ENCODE measurements around the gene MMUT. TPM values are rescaled to one million over a fixed set of nuclear protein-coding genes. Genes with fewer than 3 reads are reported as not detected.

The MMUT gene
- total RNA-seq, 2 donors from 2014 or later = 15.3 to 16.2 TPM

GRCh38 chr6:49416195-49416594 is 46.9 kb downstream of the MMUT start:
- TF ChIP-seq, protein P1, sequence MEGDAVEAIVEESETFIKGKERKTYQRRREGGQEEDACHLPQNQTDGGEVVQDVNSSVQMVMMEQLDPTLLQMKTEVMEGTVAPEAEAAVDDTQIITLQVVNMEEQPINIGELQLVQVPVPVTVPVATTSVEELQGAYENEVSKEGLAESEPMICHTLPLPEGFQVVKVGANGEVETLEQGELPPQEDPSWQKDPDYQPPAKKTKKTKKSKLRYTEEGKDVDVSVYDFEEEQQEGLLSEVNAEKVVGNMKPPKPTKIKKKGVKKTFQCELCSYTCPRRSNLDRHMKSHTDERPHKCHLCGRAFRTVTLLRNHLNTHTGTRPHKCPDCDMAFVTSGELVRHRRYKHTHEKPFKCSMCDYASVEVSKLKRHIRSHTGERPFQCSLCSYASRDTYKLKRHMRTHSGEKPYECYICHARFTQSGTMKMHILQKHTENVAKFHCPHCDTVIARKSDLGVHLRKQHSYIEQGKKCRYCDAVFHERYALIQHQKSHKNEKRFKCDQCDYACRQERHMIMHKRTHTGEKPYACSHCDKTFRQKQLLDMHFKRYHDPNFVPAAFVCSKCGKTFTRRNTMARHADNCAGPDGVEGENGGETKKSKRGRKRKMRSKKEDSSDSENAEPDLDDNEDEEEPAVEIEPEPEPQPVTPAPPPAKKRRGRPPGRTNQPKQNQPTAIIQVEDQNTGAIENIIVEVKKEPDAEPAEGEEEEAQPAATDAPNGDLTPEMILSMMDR (conservative IDR thresholded peaks at IDR 0.05) = no peak
- H3K4me3 ChIP-seq (ENCODE audit: low read length) = no peak overlapping the region
- no peak overlapping the region for H3K9ac ChIP-seq (ENCODE audit: extremely low read depth, low read length, poor library complexity, severe bottlenecking)
- Mint-ChIP-seq H3K9me3 (no peaks in the 10 kb centered on the region), H3K36me3 (ENCODE audit: low read depth) (no peaks in the 10 kb centered on the region), H3K27ac (no peak overlapping the region), H3K4me1 (no peaks in the 10 kb centered on the region), H3K4me3 (no peak overlapping the region), H3K27me3 (ENCODE audit: insufficient read depth) (no peaks in the 10 kb centered on the region)
- H3K4me1 ChIP-seq (ENCODE audit: control insufficient read depth, insufficient read depth, low read length) = no peaks in the 10 kb centered on the region
- H3K36me3 ChIP-seq (ENCODE audit: control insufficient read depth, insufficient read depth, low read length) = no peaks in the 10 kb centered on the region
- no peaks in the 10 kb centered on the region for H3K27me3 ChIP-seq (ENCODE audit: control insufficient read depth, insufficient read depth, low read length, poor library complexity, severe bottlenecking)
- DNase-seq = no peak
- H3K9me3 ChIP-seq (ENCODE audit: control insufficient read depth, low read length) = peaks cover 4% of the 10 kb centered on the region
- no peak overlapping the region for H3K27ac ChIP-seq (ENCODE audit: low read depth, low read length)
- 92 to 93% methylated on average over 4 of the region's 4 CpGs for WGBS, 2 experiments (ENCODE audit: insufficient coverage in 1 of 2, insufficient read length in 1 of 2)

DNA sequence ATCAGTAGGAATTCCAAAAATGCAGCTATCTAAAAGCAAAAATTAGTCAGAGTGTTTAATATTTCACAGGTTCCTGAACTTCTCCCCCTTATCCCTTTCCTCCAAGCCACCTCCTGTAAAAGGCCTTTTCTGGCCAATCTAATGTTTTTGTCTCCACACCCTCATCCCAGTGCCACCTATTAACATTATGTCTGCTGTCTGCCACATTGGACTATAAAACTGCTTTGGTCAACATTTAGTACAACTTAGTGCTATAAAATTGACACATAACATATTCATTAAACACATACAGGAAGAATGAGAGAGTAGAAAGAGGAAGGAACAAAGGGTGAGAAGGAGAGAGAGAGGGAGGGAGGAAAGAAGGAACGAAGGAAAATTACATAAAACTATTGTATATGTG is 47.7 kb downstream of the MMUT start:
- no peak overlapping the region for H3K4me3 Mint-ChIP-seq
- Histone ChIP-seq H3K27me3 (ENCODE audit: control insufficient read depth, insufficient read depth, low read length, poor library complexity, severe bottlenecking) (no peaks in the 10 kb centered on the region), H3K9ac (ENCODE audit: extremely low read depth, low read length, poor library complexity, severe bottlenecking) (no peak overlapping the region), H3K36me3 (ENCODE audit: control insufficient read depth, insufficient read depth, low read length) (no peaks in the 10 kb centered on the region), H3K4me3 (ENCODE audit: low read length) (no peak overlapping the region), H3K4me1 (ENCODE audit: control insufficient read depth, insufficient read depth, low read length) (no peaks in the 10 kb centered on the region), H3K9me3 (ENCODE audit: control insufficient read depth, low read length) (peaks cover 4% of the 10 kb centered on the region), H3K27ac (ENCODE audit: low read depth, low read length) (no peak overlapping the region)
- DNase-seq = no peak
- H3K36me3 Mint-ChIP-seq (ENCODE audit: low read depth) = no peaks in the 10 kb centered on the region
- no peaks in the 10 kb centered on the region for H3K4me1 Mint-ChIP-seq
- no peak overlapping the region for H3K27ac Mint-ChIP-seq
- TF ChIP-seq, protein P1 (conservative IDR thresholded peaks at IDR 0.05) = no peak
- no peaks in the 10 kb centered on the region for H3K27me3 Mint-ChIP-seq (ENCODE audit: insufficient read depth)
- H3K9me3 Mint-ChIP-seq = no peaks in the 10 kb centered on the region
- WGBS, 2 experiments (ENCODE audit: insufficient coverage in 1 of 2, insufficient read length in 1 of 2) = 100% methylated on average over 1 of the region's 1 CpG; no CpG with 5 or more reads in 1 of the 2 experiments

- H3K4me1 Mint-ChIP-seq = no peaks in the 10 kb centered on the region
- no peak for DNase-seq
- TF ChIP-seq, protein P1 (conservative IDR thresholded peaks at IDR 0.05) = no peak
- Histone ChIP-seq H3K4me3 (ENCODE audit: low read length) (no peak overlapping the region), H3K27me3 (ENCODE audit: control insufficient read depth, insufficient read depth, low read length, poor library complexity, severe bottlenecking) (no peaks in the 10 kb centered on the region), H3K27ac (ENCODE audit: low read depth, low read length) (no peak overlapping the region), H3K9me3 (ENCODE audit: control insufficient read depth, low read length) (peaks cover 4% of the 10 kb centered on the region), H3K4me1 (ENCODE audit: control insufficient read depth, insufficient read depth, low read length) (no peaks in the 10 kb centered on the region), H3K9ac (ENCODE audit: extremely low read depth, low read length, poor library complexity, severe bottlenecking) (no peak overlapping the region), H3K36me3 (ENCODE audit: control insufficient read depth, insufficient read depth, low read length) (no peaks in the 10 kb centered on the region)
- no peaks in the 10 kb centered on the region for H3K36me3 Mint-ChIP-seq (ENCODE audit: low read depth)
- H3K27me3 Mint-ChIP-seq (ENCODE audit: insufficient read depth) = no peaks in the 10 kb centered on the region
- 91 to 100% methylated on average over 2 to 3 of the region's 3 CpGs for WGBS, 2 experiments (ENCODE audit: insufficient coverage in 1 of 2, insufficient read length in 1 of 2)
- no peak overlapping the region for H3K4me3 Mint-ChIP-seq
- no peak overlapping the region for H3K27ac Mint-ChIP-seq
- H3K9me3 Mint-ChIP-seq = no peaks in the 10 kb centered on the region
Observed at GRCh38 chr6:49410564-49410963, 52.5 kb downstream of the MMUT start.

Data from endodermal cell (in vitro differentiated cells).